Measurements from ENCODE around the gene SHLD1.
"Not testable (repeated sequence)": the region's sequence is repeated elsewhere in the genome, so short reads cannot be mapped to it uniquely, and the experiment has no call there.

The SHLD1 gene

GRCh38 chr20:5734602-5735001 lies 15.6 kb upstream of the SHLD1 start:
- in situ Hi-C loops (cut with HindIII; ENCODE audit: low sequenced_read_pairs): no loop called here

DNA sequence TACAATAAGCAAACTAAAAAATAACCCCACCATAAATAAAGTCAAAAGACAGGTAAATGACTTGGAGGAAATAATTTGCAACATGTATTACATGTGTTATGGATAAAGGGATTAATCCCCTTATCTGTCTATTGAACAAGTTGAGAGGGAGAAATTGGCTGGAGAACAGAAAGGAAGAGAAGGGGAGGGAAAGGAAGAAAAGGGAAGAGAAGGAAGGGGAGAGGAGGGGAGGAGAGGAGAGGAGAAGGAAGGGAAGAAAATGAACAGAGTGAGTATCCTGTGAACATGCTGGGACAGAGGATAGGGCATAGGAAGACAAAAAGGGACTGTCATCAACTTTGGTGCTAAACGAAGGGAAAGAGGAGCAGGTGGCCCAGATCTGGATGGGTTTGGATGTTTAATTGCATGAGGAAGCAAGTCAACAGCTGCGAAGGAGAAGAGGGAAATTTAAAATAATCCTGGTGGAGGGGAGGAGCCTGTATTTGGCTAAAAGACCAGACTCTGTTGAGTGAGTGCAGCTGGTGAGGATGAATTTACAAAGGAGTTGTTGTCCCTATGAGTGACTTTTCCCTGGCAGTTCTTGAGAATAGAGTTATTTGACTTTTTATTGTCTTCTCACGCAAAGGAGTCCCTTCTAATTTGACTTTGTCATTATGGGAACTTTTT lies 14.2 kb upstream of the SHLD1 start:
- in situ Hi-C loops (cut with HindIII; ENCODE audit: low sequenced_read_pairs): no loop called here

DNA sequence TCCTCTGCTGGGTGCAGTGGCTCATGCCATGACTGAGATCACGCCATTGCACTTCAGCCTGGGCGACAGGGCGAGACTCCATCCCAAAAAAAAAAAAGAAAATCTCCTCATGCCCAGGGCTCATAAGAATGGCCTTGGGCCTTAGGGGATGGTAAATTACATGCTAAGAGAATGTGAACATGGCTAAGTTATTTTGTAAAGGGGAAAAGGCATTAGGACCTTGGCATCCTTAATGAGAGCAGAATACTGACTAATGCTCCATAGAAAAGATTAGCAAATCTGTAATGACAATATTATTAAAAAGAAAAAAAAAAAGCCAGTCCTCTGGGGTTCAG lies 12.6 kb upstream of the SHLD1 start:
- in situ Hi-C loops (cut with HindIII; ENCODE audit: low sequenced_read_pairs): no loop called here

GRCh38 chr20:5737966-5738365 lies 12.2 kb upstream of the SHLD1 start:
- in situ Hi-C loops (cut with HindIII; ENCODE audit: low sequenced_read_pairs): no loop called here

GRCh38 chr20:5740643-5741042 lies 9.6 kb upstream of the SHLD1 start:
- in situ Hi-C loops (cut with HindIII; ENCODE audit: low sequenced_read_pairs): not testable (repeated sequence)

GRCh38 chr20:5741089-5741488 lies 9.1 kb upstream of the SHLD1 start:
- in situ Hi-C loops (cut with HindIII; ENCODE audit: low sequenced_read_pairs): no loop called here

GRCh38 chr20:5742041-5742440 lies 8.2 kb upstream of the SHLD1 start:
- in situ Hi-C loops (cut with HindIII; ENCODE audit: low sequenced_read_pairs): no loop called here

- in situ Hi-C loops (cut with HindIII; ENCODE audit: low sequenced_read_pairs): no loop called here
Measured at GRCh38 chr20:5745416-5746030, 4.7 kb upstream of the SHLD1 start.

DNA sequence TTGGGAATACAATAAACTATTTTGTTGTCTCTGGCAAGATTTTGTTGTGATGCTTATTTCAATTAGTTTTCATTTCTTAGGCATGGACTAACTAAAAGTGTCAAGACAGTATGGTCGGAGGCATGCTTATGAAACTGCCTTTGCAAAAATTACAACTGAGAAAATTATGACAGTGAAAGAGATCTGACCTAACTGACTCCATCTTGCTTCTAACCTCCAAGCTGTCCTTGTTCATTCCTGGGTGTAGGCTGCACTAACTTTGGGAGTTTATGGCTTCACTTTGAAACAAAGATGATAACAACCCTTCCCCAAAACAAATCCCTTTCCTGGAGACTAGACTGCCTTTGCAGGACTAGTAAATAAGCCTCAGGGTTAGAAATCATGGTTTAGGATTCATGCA lies 4.1 kb upstream of the SHLD1 start:
- in situ Hi-C loops (cut with HindIII; ENCODE audit: low sequenced_read_pairs): no loop called here

DNA sequence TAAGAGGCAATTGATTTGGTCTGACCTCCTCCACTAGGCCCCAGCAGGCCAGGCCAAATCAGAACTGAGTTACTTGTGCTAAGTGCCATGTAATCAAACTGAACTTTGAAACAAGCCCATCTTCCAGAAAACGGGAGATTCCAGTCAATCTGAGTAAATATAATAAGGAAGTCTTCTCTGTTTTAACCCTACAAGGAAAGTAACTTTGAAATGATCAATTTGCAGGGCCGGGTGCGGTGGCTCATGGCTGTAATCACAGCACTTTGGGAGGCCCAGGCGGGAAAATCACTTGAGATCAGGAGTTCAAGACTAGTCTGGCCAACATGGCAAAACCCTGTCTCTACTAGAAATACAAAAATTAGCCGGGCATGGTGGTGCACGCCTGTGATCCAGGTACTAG lies 2.0 kb upstream of the SHLD1 start:
- in situ Hi-C loops (cut with HindIII; ENCODE audit: low sequenced_read_pairs): no loop called here

- in situ Hi-C loops (cut with HindIII; ENCODE audit: low sequenced_read_pairs): not testable (repeated sequence)
Measured at GRCh38 chr20:5749512-5749951, 669 bp upstream of the SHLD1 start.

DNA sequence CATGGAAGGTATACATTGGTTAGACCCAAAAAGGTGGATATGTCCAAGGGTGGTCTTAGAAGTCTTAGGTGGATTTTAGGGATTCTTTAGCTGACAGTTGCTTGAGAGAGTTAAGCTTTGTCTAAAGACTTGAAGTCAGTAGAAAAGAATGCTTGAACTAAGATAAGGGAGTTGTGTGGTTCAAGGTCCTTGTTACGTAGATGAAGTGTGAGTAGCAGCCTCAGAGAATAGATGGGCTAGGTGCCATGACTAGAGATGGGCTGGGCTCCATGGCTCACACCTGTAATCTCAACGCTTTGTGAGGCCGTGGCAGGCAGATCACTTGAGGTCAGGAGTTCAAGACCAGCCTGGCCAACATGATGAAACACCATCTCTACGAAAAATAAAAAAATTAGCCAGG lies 1.7 kb downstream of the SHLD1 start:
- in situ Hi-C loops (cut with HindIII; ENCODE audit: low sequenced_read_pairs): loop anchor here (5.0 kb wide), 1 partner anchor 90 kb away; no protein-coding TSS in a partner anchor

GRCh38 chr20:5753814-5754213 lies 3.6 kb downstream of the SHLD1 start:
- in situ Hi-C loops (cut with HindIII; ENCODE audit: low sequenced_read_pairs): loop anchor here (5.0 kb wide), 1 partner anchor 92 kb away; no protein-coding TSS in a partner anchor

GRCh38 chr20:5757949-5758348 lies 7.7 kb downstream of the SHLD1 start:
- in situ Hi-C loops (cut with HindIII; ENCODE audit: low sequenced_read_pairs): no loop called here

GRCh38 chr20:5766085-5766764 lies 16.0 kb downstream of the SHLD1 start:
- in situ Hi-C loops (cut with HindIII; ENCODE audit: low sequenced_read_pairs): no loop called here

DNA sequence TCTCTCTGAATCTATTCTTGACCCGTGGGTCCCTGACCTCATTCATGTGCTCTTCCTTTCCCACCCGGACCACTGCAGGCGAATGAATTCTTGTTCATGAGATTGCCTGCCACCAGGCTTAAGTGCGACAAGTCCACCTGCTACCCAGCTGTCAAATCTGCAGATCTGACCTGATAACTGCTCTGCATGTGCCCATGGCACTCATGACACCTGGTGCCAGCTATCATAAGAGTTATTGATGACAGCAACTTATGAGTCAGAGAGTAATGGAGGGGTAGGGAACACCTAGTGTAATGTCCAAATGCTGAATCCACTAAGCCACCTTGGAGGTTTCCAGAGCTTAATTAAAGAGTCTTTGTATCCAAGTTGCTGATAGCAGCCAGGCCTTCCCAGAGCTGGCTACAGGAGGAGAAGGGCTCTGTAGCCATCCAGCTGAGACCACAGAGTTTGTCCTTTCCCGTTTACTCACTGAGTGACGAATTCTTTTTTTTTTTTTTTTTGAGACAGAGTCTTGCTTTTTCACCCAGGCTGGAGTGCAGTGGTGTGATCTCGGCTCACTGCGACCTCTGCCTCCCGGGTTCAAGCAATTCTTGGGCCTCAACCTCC lies 17.4 kb downstream of the SHLD1 start:
- in situ Hi-C loops (cut with HindIII; ENCODE audit: low sequenced_read_pairs): no loop called here

DNA sequence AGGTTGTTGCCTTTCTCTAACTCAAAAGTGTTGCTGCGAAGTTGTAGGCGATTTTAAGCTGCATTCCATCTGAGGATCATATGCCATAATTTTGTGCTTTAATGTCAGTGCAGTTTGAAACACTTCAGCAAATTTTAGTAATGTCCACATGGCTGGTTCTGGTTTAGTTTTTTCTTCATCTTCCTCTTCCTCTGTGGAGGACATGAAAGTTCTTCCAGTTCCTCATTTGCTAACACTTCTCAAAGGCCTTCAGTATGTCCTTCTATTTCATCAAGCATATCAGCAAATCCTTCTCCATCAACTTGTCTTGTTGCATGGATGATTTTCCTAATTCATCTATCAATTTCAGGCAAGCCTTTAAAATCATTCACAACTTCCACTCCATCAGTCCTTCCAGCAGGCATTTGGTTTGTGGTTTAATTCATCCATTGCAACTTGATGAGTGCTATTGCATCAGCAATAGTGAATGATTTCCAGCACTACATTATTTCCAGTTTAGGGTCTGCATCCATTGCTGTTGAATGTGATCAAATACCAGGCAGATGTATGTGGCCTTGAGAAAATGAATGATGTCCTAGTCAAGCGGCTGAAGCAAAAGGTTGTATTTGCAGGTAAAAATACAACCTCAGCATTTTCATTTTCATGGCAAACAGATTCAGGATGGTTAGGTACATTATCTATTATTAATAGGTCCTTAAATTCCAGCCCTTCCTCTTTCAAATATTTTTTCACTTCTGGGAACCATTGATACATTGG lies 20.2 kb downstream of the SHLD1 start:
- in situ Hi-C loops (cut with HindIII; ENCODE audit: low sequenced_read_pairs): loop anchor here (5.0 kb wide), 1 partner anchor 58 kb away; no protein-coding TSS in a partner anchor

DNA sequence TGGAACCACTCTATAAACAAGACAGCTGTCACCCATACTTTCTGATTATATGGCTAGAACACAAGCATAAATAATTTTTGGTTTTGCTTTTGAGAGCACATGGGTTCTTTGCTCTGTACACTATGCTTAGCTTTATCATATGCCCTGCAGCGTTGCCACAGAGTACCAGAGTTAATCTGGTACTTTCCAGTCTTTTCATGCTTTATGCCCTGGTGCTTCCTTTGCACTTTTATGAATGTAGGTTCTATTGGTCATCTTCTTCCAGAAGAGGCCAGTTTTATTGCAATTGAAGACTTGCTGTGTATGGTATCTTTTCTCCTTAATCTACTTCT lies 20.8 kb downstream of the SHLD1 start:
- in situ Hi-C loops (cut with HindIII; ENCODE audit: low sequenced_read_pairs): loop anchor here (5.0 kb wide), 1 partner anchor 59 kb away; no protein-coding TSS in a partner anchor

DNA sequence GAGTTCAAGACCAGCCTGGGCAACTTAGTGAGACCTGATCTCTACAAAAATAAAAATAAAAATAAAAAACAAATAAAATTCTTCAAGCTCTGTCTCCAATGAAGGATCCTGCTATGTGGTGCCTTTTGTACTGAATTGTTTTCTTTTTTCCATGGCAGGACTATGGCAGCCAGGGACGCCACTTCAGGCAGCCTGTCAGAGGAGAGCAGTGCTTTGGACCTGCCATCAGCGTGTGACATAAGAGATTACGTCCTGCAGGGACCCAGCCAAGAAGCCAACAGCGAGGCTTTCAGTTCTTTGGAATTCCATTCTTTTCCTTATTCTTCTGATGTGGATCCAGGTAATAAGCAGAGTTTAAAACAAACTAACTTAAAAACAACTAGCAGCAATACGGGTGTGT lies 22.5 kb downstream of the SHLD1 start:
- in situ Hi-C loops (cut with HindIII; ENCODE audit: low sequenced_read_pairs): loop anchor here (5.0 kb wide), 1 partner anchor 60 kb away; no protein-coding TSS in a partner anchor

DNA sequence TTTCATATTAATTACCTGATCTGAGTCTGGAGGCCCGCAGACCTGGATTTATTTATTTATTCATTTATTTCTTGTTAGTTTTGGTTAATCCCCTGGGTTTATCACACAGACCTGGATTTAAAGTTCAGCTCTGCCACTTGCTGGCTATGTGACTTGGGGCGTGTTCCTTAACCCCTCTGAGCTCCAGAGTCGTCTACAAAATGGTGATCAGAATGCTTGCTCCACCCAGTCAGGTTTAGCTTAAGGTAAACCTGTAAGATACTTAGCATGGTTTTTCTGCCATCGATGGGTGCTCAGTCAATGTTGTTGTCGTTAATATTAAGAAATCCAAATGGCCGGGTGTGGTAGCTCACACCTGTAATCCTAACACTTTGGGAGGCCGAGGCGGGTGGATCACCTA lies 23.4 kb downstream of the SHLD1 start:
- in situ Hi-C loops (cut with HindIII; ENCODE audit: low sequenced_read_pairs): loop anchor here (5.0 kb wide), 1 partner anchor 61 kb away; no protein-coding TSS in a partner anchor

- in situ Hi-C loops (cut with HindIII; ENCODE audit: low sequenced_read_pairs): no loop called here
Measured at GRCh38 chr20:5776077-5776476, 25.9 kb downstream of the SHLD1 start.

Measured in endothelial cell of hepatic sinusoid (primary cell).